Gastrocnemius medialis (tissue), 4 donors: ENCODE measurements around the gene MERTK. TPM values are rescaled to one million over a fixed set of nuclear protein-coding genes. Genes with fewer than 3 reads are reported as not detected.

Experiments
- ATAC-seq, 2 donors: fragments of 150-250 bp; one replicate each; pipeline ENCODE4 v1.9.1; 2016
- DNase-seq, 2 donors: peaks; one replicate each; pipeline ENCODE4 v3.0.0-alpha.2; 2019
- H3K27ac ChIP-seq, 4 donors: fragments of 200-600 bp; sonication (generic); 1 replicate in 1 of 4; 2 replicates in 3 of 4; pipeline ENCODE4 v1.5.1; 2016 to 2018; ENCODE audit warnings: mild to moderate bottlenecking in 2 of 4, moderate library complexity in 1 of 4
- H3K27me3 ChIP-seq, 3 donors: fragments of 200-600 bp; sonication (generic) in 2 of 3; 1 replicate in 1 of 3; 2 replicates in 2 of 3; pipeline versions ENCODE4 v1.5.1 to v1.6.0; 2016 to 2019; ENCODE audit warnings: mild to moderate bottlenecking in 1 of 3, moderate library complexity in 1 of 3
- H3K36me3 ChIP-seq, 2 donors: fragments of 200-600 bp; sonication (generic) in 1 of 2; one replicate each; pipeline ENCODE4 v1.5.1; 2017 to 2018
- H3K4me1 ChIP-seq, 2 donors: fragments of 200-600 bp; sonication (generic) in 1 of 2; one replicate each; pipeline ENCODE4 v1.5.1; 2016 to 2017; ENCODE audit warnings: mild to moderate bottlenecking in 2 of 2
- H3K4me3 ChIP-seq, 4 donors: fragments of 200-600 bp; sonication (generic) in 3 of 4; 1 replicate in 1 of 4; 2 replicates in 3 of 4; pipeline ENCODE4 v1.5.1; 2016 to 2019; ENCODE audit warnings: mild to moderate bottlenecking in 2 of 4
- H3K9me3 ChIP-seq, 3 donors: fragments of 200-600 bp; sonication (generic) in 2 of 3; 1 replicate in 1 of 3; 2 replicates in 2 of 3; pipeline ENCODE4 v1.5.1; 2016 to 2019
- CTCF ChIP-seq, 5 experiments: fragments of 450-650 bp in 3 of 5; fragments of 200-600 bp in 2 of 5; sonication (generic) in 2 of 5; IDR thresholded peaks in 4 of 5; conservative IDR thresholded peaks in 1 of 5; 1 replicate in 4 of 5; 2 replicates in 1 of 5; pipeline ENCODE4 v1.5.1; 2016 to 2019; ENCODE audit warnings: antibody characterized with exemption in 5 of 5, mild to moderate bottlenecking in 3 of 5, moderate library complexity in 3 of 5
- POLR2A ChIP-seq, 2 donors: fragments of 450-650 bp; IDR thresholded peaks; one replicate each; pipeline ENCODE4 v1.6.1; 2017; ENCODE audit warnings: antibody characterized with exemption in 2 of 2, mild to moderate bottlenecking in 2 of 2, moderate library complexity in 2 of 2
- in situ Hi-C, 4 donors: fragments of 200-750 bp; cut with MboI; loops; one replicate each; pipeline versions ENCODE4 v1.15.0 to v1.8.0; 2017; ENCODE audit warnings: low sequenced_read_pairs in 4 of 4
- intact Hi-C: fragments of 100-400 bp; cut with DNase I; formaldehyde crosslinking; loops from one replicate; pipeline ENCODE4 v1.15.1; 2023; ENCODE audit warnings: low total_unique reads
- total RNA-seq, 4 donors: library from RNA; depleted of rRNA; stranded (reverse); fragments of >200 nt; gene quantifications; one replicate each; pipeline versions ENCODE4 v1.1.0 to v1.2.3, GENCODE V29; 2016

Gene MERTK
- total RNA-seq, 4 donors from 2014 or later: 2.4 to 5.7 (median 3.7) TPM

- no peak for ATAC-seq
- DNase-seq: no peak
- intact Hi-C loops (no loop called here), in situ Hi-C loops (no loop called here)
- H3K4me3 ChIP-seq: no peak overlapping the region
- no peaks in the 10 kb centered on the region for H3K9me3 ChIP-seq
- no peaks in the 10 kb centered on the region for H3K27me3 ChIP-seq
- no peak for TF ChIP-seq POLR2A (IDR thresholded peaks at IDR 0.05)
- TF ChIP-seq CTCF (IDR thresholded peaks at IDR 0.05 in 4 of 5, conservative IDR thresholded peaks at IDR 0.05 in 1 of 5): no peak
- no peaks in the 10 kb centered on the region for H3K4me1 ChIP-seq
- H3K36me3 ChIP-seq: no peaks in the 10 kb centered on the region
- H3K27ac ChIP-seq: no peak overlapping the region
Measured at GRCh38 chr2:111923276-111923804, 24.9 kb downstream of the MERTK start.

- no peaks in the 10 kb centered on the region for H3K4me1 ChIP-seq
- no peaks in the 10 kb centered on the region for H3K9me3 ChIP-seq
- H3K27me3 ChIP-seq: no peaks in the 10 kb centered on the region
- no peak overlapping the region for H3K4me3 ChIP-seq
- TF ChIP-seq POLR2A (IDR thresholded peaks at IDR 0.05): no peak
- no peak for TF ChIP-seq CTCF (IDR thresholded peaks at IDR 0.05 in 4 of 5, conservative IDR thresholded peaks at IDR 0.05 in 1 of 5)
- no peak for ATAC-seq
- no peak overlapping the region for H3K27ac ChIP-seq
- in situ Hi-C loops (no loop called here), intact Hi-C loops (no loop called here)
- no peaks in the 10 kb centered on the region for H3K36me3 ChIP-seq
- no peak for DNase-seq
Measured at GRCh38 chr2:111924617-111925107, 26.3 kb downstream of the MERTK start.

GRCh38 chr2:111927723-111928122 is 29.3 kb downstream of the MERTK start:
- intact Hi-C loops: no loop called here
- ATAC-seq: no peak
- Histone ChIP-seq H3K9me3 (no peaks in the 10 kb centered on the region), H3K27ac (no peak overlapping the region), H3K36me3 (no peaks in the 10 kb centered on the region), H3K4me1 (no peaks in the 10 kb centered on the region), H3K27me3 (no peaks in the 10 kb centered on the region), H3K4me3 (no peak overlapping the region)
- no peak for DNase-seq
- TF ChIP-seq POLR2A (IDR thresholded peaks at IDR 0.05): no peak
- no peak for TF ChIP-seq CTCF (IDR thresholded peaks at IDR 0.05 in 4 of 5, conservative IDR thresholded peaks at IDR 0.05 in 1 of 5)
- in situ Hi-C loops: no loop called here

- no peak for ATAC-seq
- intact Hi-C loops: no loop called here
- Histone ChIP-seq H3K36me3 (no peaks in the 10 kb centered on the region), H3K4me1 (no peaks in the 10 kb centered on the region), H3K9me3 (no peaks in the 10 kb centered on the region), H3K27ac (no peak overlapping the region), H3K27me3 (no peaks in the 10 kb centered on the region), H3K4me3 (no peak overlapping the region)
- DNase-seq: no peak
- TF ChIP-seq POLR2A (IDR thresholded peaks at IDR 0.05) (no peak), CTCF (IDR thresholded peaks at IDR 0.05 in 4 of 5, conservative IDR thresholded peaks at IDR 0.05 in 1 of 5) (no peak)
- in situ Hi-C loops: no loop called here
Measured at GRCh38 chr2:111930409-111930808, 32.0 kb downstream of the MERTK start.

- H3K27me3 ChIP-seq: no peaks in the 10 kb centered on the region
- H3K4me1 ChIP-seq: no peaks in the 10 kb centered on the region
- DNase-seq: no peak
- TF ChIP-seq CTCF (IDR thresholded peaks at IDR 0.05 in 4 of 5, conservative IDR thresholded peaks at IDR 0.05 in 1 of 5) (no peak), POLR2A (IDR thresholded peaks at IDR 0.05) (no peak)
- H3K9me3 ChIP-seq: no peaks in the 10 kb centered on the region
- no peak overlapping the region for H3K4me3 ChIP-seq
- no peak overlapping the region for H3K27ac ChIP-seq
- in situ Hi-C loops (no loop called here), intact Hi-C loops (no loop called here)
- ATAC-seq: no peak
- no peaks in the 10 kb centered on the region for H3K36me3 ChIP-seq
Measured at GRCh38 chr2:111930875-111931274, 32.5 kb downstream of the MERTK start.
